Type B pancreatic cell (in vitro differentiated cells): Measurements from ENCODE around the gene DUS3L. TPM values are rescaled to one million over a fixed set of nuclear protein-coding genes. Genes with fewer than 3 reads are reported as not detected.

Experiments
- DNase-seq: peaks from one replicate; pipeline ENCODE4 v3.0.0; 2021; ENCODE audit warnings: mixed read lengths; ENCODE audit not compliant: unreplicated experiment; ENCODE audit errors: extremely low spot score
- H3K27ac Mint-ChIP-seq: 2 replicates; pipeline ENCODE4 v1.8.0; 2021; ENCODE audit warnings: mild to moderate bottlenecking, mixed read lengths
- H3K27me3 Mint-ChIP-seq: 2 replicates; pipeline ENCODE4 v1.8.0; 2021; ENCODE audit warnings: mixed read lengths
- H3K36me3 Mint-ChIP-seq: 2 replicates; pipeline ENCODE4 v1.8.0; 2021; ENCODE audit warnings: mixed read lengths
- H3K4me1 Mint-ChIP-seq: one replicate; pipeline ENCODE4 v1.8.0; 2021; ENCODE audit warnings: mixed read lengths; ENCODE audit not compliant: unreplicated experiment
- H3K4me3 Mint-ChIP-seq: 2 replicates; pipeline ENCODE4 v1.8.0; 2021; ENCODE audit warnings: mild to moderate bottlenecking, mixed read lengths
- H3K9me3 Mint-ChIP-seq: 2 replicates; pipeline ENCODE4 v1.8.0; 2021; ENCODE audit warnings: mixed read lengths
- CTCF ChIP-seq: fragments of 200-600 bp; sonication (generic); conservative IDR thresholded peaks from 2 replicates; pipeline ENCODE4 v1.5.0; 2021; ENCODE audit warnings: antibody characterized with exemption, mild to moderate bottlenecking
- total RNA-seq: library from RNA; stranded (reverse); gene quantifications from 2 replicates; pipeline ENCODE4 v1.2.1, GENCODE V29; 2021; ENCODE audit warnings: low replicate concordance

DUS3L gene
- total RNA-seq, 1 donor from 2014 or later, result 38.6 TPM

- H3K36me3 Mint-ChIP-seq, result no peaks in the 10 kb centered on the region
- H3K4me1 Mint-ChIP-seq, result no peaks in the 10 kb centered on the region
- H3K4me3 Mint-ChIP-seq, result no peak overlapping the region
- no peak overlapping the region for H3K27ac Mint-ChIP-seq
- DNase-seq, result no peak
- no peak for TF ChIP-seq CTCF
- H3K9me3 Mint-ChIP-seq, result no peaks in the 10 kb centered on the region
- no peaks in the 10 kb centered on the region for H3K27me3 Mint-ChIP-seq
Measured at GRCh38 chr19:5778402-5778801, 12.6 kb downstream of the DUS3L start.

GRCh38 chr19:5775668-5776309 is 15.2 kb downstream of the DUS3L start:
- no peak for TF ChIP-seq CTCF
- Mint-ChIP-seq H3K27ac (no peak overlapping the region), H3K4me3 (no peak overlapping the region), H3K4me1 (no peaks in the 10 kb centered on the region), H3K36me3 (no peaks in the 10 kb centered on the region), H3K9me3 (no peaks in the 10 kb centered on the region), H3K27me3 (no peaks in the 10 kb centered on the region)
- DNase-seq, result no peak

- H3K27ac Mint-ChIP-seq, result no peak overlapping the region
- no peaks in the 10 kb centered on the region for H3K9me3 Mint-ChIP-seq
- DNase-seq, result no peak
- H3K36me3 Mint-ChIP-seq, result no peaks in the 10 kb centered on the region
- H3K27me3 Mint-ChIP-seq, result no peaks in the 10 kb centered on the region
- no peaks in the 10 kb centered on the region for H3K4me1 Mint-ChIP-seq
- TF ChIP-seq CTCF, result no peak
- H3K4me3 Mint-ChIP-seq, result no peak overlapping the region
Measured at GRCh38 chr19:5774921-5775320, 16.0 kb downstream of the DUS3L start.

GRCh38 chr19:5773276-5773675 is 17.7 kb downstream of the DUS3L start:
- Mint-ChIP-seq H3K36me3 (no peaks in the 10 kb centered on the region), H3K27ac (no peak overlapping the region), H3K9me3 (no peaks in the 10 kb centered on the region), H3K4me1 (no peaks in the 10 kb centered on the region), H3K27me3 (no peaks in the 10 kb centered on the region), H3K4me3 (no peak overlapping the region)
- TF ChIP-seq CTCF, result no peak
- no peak for DNase-seq

- DNase-seq, result no peak
- Mint-ChIP-seq H3K36me3 (no peaks in the 10 kb centered on the region), H3K27me3 (no peaks in the 10 kb centered on the region), H3K9me3 (no peaks in the 10 kb centered on the region), H3K4me1 (no peaks in the 10 kb centered on the region), H3K27ac (no peak overlapping the region), H3K4me3 (no peak overlapping the region)
- TF ChIP-seq CTCF, result no peak
Measured at GRCh38 chr19:5772416-5772815, 18.5 kb downstream of the DUS3L start.

GRCh38 chr19:5767949-5768348 is 23.0 kb downstream of the DUS3L start:
- H3K4me3 Mint-ChIP-seq, result no peak overlapping the region
- no peak for TF ChIP-seq CTCF
- DNase-seq, result no peak

More at GRCh38 chr19:5767949-5768348, 23.0 kb downstream of the DUS3L start:
- H3K36me3 Mint-ChIP-seq, result no peaks in the 10 kb centered on the region
- no peak overlapping the region for H3K27ac Mint-ChIP-seq
- no peaks in the 10 kb centered on the region for H3K4me1 Mint-ChIP-seq
- peaks cover under 1% of the 10 kb centered on the region for H3K27me3 Mint-ChIP-seq
- no peaks in the 10 kb centered on the region for H3K9me3 Mint-ChIP-seq
